ENCODE results near the gene ZBED5. TPM values are rescaled to one million over a fixed set of nuclear protein-coding genes. Genes with fewer than 3 reads are reported as not detected.

The ZBED5 gene
- total and polyA plus RNA-seq, 2 of the 4 experiments (the other 2 are of a cell fraction), result 28.2 to 30.8 TPM

DNA sequence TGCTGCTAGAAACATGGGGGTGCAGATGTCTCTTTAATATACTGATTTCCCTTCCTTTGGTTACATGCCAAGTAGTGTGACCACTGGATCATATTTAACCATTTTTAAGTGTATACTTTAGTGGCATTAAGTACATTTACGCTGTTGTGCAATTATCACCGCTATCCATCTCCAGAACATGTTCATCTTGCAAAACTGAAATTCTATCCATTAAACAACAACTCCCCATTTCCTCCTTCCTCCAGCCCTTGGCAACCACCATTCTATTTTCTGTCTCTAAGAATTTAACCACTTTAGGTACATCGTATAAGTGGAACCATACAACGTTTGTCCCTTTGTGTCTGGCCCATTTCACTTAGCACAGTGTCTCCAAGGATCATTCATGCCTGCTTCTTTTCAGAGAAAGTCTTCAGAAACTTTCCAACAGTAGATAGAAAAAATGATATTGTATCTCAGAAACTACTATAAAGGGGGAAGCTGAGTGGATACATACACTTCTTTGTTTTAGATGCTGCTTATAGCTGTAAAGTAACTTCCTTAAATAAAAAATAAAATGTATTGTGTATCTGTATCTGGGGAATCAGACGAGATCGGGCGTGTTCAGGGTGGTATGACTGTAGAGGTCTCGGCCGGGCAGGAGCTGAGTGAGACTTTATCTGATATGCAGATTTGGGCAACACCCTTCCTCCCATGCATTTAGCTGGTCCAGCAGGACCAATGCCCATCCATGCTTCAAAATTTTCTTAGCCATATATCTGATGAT, 44.6 kb upstream of the ZBED5 start:
- peak overlapping the region in 1 of 2 experiments; percentile 38; a peak in 1 of 4 replicates for H4K8ac ChIP-seq (ENCODE audit: low read depth in 2 of 2, low read length in 2 of 2)
- no peak overlapping the region for H2AFZ ChIP-seq (replicated peaks; ENCODE audit: low read length, poor library complexity)
- intact Hi-C loops (cut with micrococcal nuclease) (no loop called here), dilution Hi-C loops (cut with HindIII; ENCODE audit: low sequenced_read_pairs, unreplicated experiment) (no loop called here), in situ Hi-C loops (cut with MboI; ENCODE audit: low sequenced_read_pairs) (no loop called here)
- peak overlapping the region; percentile 54; the same call in 1 of the 2 replicates for H3K18ac ChIP-seq (ENCODE audit: low read depth, low read length)
- no peak overlapping the region for H3K4me2 ChIP-seq (ENCODE audit: low read depth, low read length)
- 0 out of 2 replicates have a peak overlapping the region, but pooled peaks have one; percentile 8 for H4K91ac ChIP-seq (ENCODE audit: insufficient read depth, low read depth, low read length)
- no peak overlapping the region for H3K27ac ChIP-seq (ENCODE audit: insufficient read depth, low read length)
- H3K9me3 ChIP-seq (ENCODE audit: control insufficient read depth, insufficient read depth, low read length), result no peaks in the 10 kb centered on the region
- H2BK15ac ChIP-seq (ENCODE audit: low read depth, low read length), result peak overlapping the region; percentile 63; the same call in 1 of the 3 replicates
- DNase-seq (no peak), ATAC-seq (ENCODE audit: low read depth) (no peak)
- peaks cover 6% of the 10 kb centered on the region; the same call in 1 of the 2 replicates for H4K20me1 ChIP-seq (ENCODE audit: insufficient read depth, low read length)
- H3K9me1 ChIP-seq (ENCODE audit: insufficient read depth, low read length), result peaks cover 21% of the 10 kb centered on the region
- H3K4me1 ChIP-seq (ENCODE audit: control insufficient read depth, insufficient read depth, low read length), result peaks cover 28% of the 10 kb centered on the region
- no peak overlapping the region for H2AK9ac ChIP-seq (replicated peaks; ENCODE audit: low read depth, low read length, poor library complexity)
- 0 out of 2 replicates have a peak, but pooled peaks have one; percentile 21 for TF ChIP-seq CEBPB (IDR thresholded peaks at IDR 0.05; ENCODE audit: low read depth, low read length)
- TF ChIP-seq POLR2A (IDR thresholded peaks at IDR 0.05; ENCODE audit: low read depth, low read length), result no peak
- H2AK5ac ChIP-seq (ENCODE audit: low read depth, low read length), result peak overlapping the region; percentile 15; the same call in 1 of the 2 replicates
- peak overlapping the region; percentile 67; the same call in 1 of the 2 replicates for H2BK120ac ChIP-seq (ENCODE audit: low read depth, low read length)
- H3K14ac ChIP-seq (replicated peaks; ENCODE audit: low read depth, low read length), result peak overlapping the region; percentile 46; the same call in 1 of the 2 replicates
- H3K9ac ChIP-seq (ENCODE audit: low read depth, low read length), result no peak overlapping the region
- WGBS, 2 experiments (ENCODE audit: extremely low coverage in 2 of 2, insufficient read length in 1 of 2), result no CpG with 5 or more reads among the region's 9 CpGs
- H4K5ac ChIP-seq (ENCODE audit: low read depth, low read length), result peak overlapping the region; percentile 22; the same call in 1 of the 2 replicates
- H3K79me1 ChIP-seq (ENCODE audit: low read depth in 1 of 2, low read length in 2 of 2), result peaks cover 0 to 11% of the 10 kb centered on the region in 2 experiments; a peak in 2 of 4 replicates
- peak overlapping the region; percentile 40 for H2BK5ac ChIP-seq (ENCODE audit: low read depth, low read length, poor library complexity, severe bottlenecking)
- H3K36me3 ChIP-seq (ENCODE audit: control insufficient read depth, insufficient read depth, low read length), result no peaks in the 10 kb centered on the region
- ChIA-PET POLR2A (ENCODE audit: unreplicated experiment) (no interaction called here), CTCF (interaction anchor here (0.9 kb wide), 1 partner anchor 32 kb away, joined by 3 read pairs; no protein-coding TSS in a partner anchor)
- no peak overlapping the region for H3K56ac ChIP-seq (ENCODE audit: extremely low read depth, insufficient read depth, low read length)
- peak overlapping the region; percentile 80; the same call in 1 of the 2 replicates for H2BK20ac ChIP-seq (ENCODE audit: low read depth, low read length)
- no peaks in the 10 kb centered on the region for H3K27me3 ChIP-seq (ENCODE audit: control insufficient read depth, insufficient read depth, low read length)
- no TSS peak for BruUV-seq (replicated peaks)
- peak overlapping the region; percentile 40; the same call in 1 of the 2 replicates for H3K23ac ChIP-seq (ENCODE audit: low read depth, low read length)
- no peak overlapping the region for H3K4me3 ChIP-seq (ENCODE audit: insufficient read depth, low read depth, low read length)
- peak overlapping the region; percentile 35; the same call in 1 of the 2 replicates for H3K4ac ChIP-seq (ENCODE audit: low read depth, low read length)
